ENCODE data around the gene NANP. TPM values are rescaled to one million over a fixed set of nuclear protein-coding genes. Genes with fewer than 3 reads are reported as not detected.

The NANP gene
- total and polyA plus RNA-seq, 2 donors (not counting 1 experiment from before 2014, with no cell fraction given): 8.8 to 9.4 TPM

GRCh38 chr20:25626779-25627178 lies 3.0 kb upstream of the NANP start:
- Histone ChIP-seq H3K4me2 (ENCODE audit: extremely low read depth, insufficient read depth, low read length) (no peak overlapping the region), H3K27ac (ENCODE audit: insufficient read depth, low read length) (no peak overlapping the region), H3K9ac (ENCODE audit: insufficient read depth, low read length) (no peak overlapping the region), H3K36me3 (ENCODE audit: control insufficient read depth, insufficient read depth, low read length) (no peaks in the 10 kb centered on the region), H3K9me3 (ENCODE audit: control insufficient read depth, insufficient read depth, low read depth, low read length) (no peaks in the 10 kb centered on the region), H3K79me2 (ENCODE audit: control insufficient read depth, insufficient read depth, low read length) (peaks cover 20% of the 10 kb centered on the region), H2AFZ (ENCODE audit: low read length) (no peak overlapping the region), H3K4me3 (replicated peaks in 1 of 4; ENCODE audit: control extremely low read depth in 1 of 4, insufficient read depth in 1 of 4, low read depth in 3 of 4, low read length in 4 of 4) (no peak overlapping the region), H3K4me1 (ENCODE audit: control insufficient read depth, extremely low read depth, insufficient read depth, low read length) (no peaks in the 10 kb centered on the region), H4K20me1 (ENCODE audit: control insufficient read depth, extremely low read depth, insufficient read depth, low read length) (no peaks in the 10 kb centered on the region), H3K27me3 (ENCODE audit: control insufficient read depth, insufficient read depth, low read length) (no peaks in the 10 kb centered on the region)
- DNase-seq (ENCODE audit: low read depth in 2 of 2): no peak
- TF ChIP-seq EZH2 (IDR thresholded peaks at IDR 0.05; ENCODE audit: low read length, missing control alignments) (no peak), CTCF (conservative IDR thresholded peaks at IDR 0.05 in 1 of 2, IDR thresholded peaks at IDR 0.05 in 1 of 2; ENCODE audit: low read depth in 1 of 2, low read length in 2 of 2) (no peak)

GRCh38 chr20:25624500-25624939 lies 706 bp upstream of the NANP start:
- no peaks in the 10 kb centered on the region for H3K27me3 ChIP-seq (ENCODE audit: control insufficient read depth, insufficient read depth, low read length)
- H3K36me3 ChIP-seq (ENCODE audit: control insufficient read depth, insufficient read depth, low read length): no peaks in the 10 kb centered on the region
- no peaks in the 10 kb centered on the region for H4K20me1 ChIP-seq (ENCODE audit: control insufficient read depth, extremely low read depth, insufficient read depth, low read length)
- peak overlapping the region; percentile 93 for H3K4me2 ChIP-seq (ENCODE audit: extremely low read depth, insufficient read depth, low read length)
- H3K27ac ChIP-seq (ENCODE audit: insufficient read depth, low read length): peak overlapping the region; percentile 87
- H3K4me3 ChIP-seq (replicated peaks in 1 of 4; ENCODE audit: control extremely low read depth in 1 of 4, insufficient read depth in 1 of 4, low read depth in 3 of 4, low read length in 4 of 4): peak overlapping the region; percentile 88 to 92 (median 90)
- H3K9ac ChIP-seq (ENCODE audit: insufficient read depth, low read length): peak overlapping the region; percentile 75
- no peaks in the 10 kb centered on the region for H3K9me3 ChIP-seq (ENCODE audit: control insufficient read depth, insufficient read depth, low read depth, low read length)
- TF ChIP-seq EZH2 (IDR thresholded peaks at IDR 0.05; ENCODE audit: low read length, missing control alignments) (no peak), CTCF (conservative IDR thresholded peaks at IDR 0.05 in 1 of 2, IDR thresholded peaks at IDR 0.05 in 1 of 2; ENCODE audit: low read depth in 1 of 2, low read length in 2 of 2) (no peak)
- DNase-seq (ENCODE audit: low read depth in 2 of 2): no peak
- peaks cover 33% of the 10 kb centered on the region for H3K79me2 ChIP-seq (ENCODE audit: control insufficient read depth, insufficient read depth, low read length)
- no peaks in the 10 kb centered on the region for H3K4me1 ChIP-seq (ENCODE audit: control insufficient read depth, extremely low read depth, insufficient read depth, low read length)
- peak overlapping the region; percentile 55 for H2AFZ ChIP-seq (ENCODE audit: low read length)

- H3K9me3 ChIP-seq (ENCODE audit: control insufficient read depth, insufficient read depth, low read depth, low read length): no peaks in the 10 kb centered on the region
- no peaks in the 10 kb centered on the region for H3K36me3 ChIP-seq (ENCODE audit: control insufficient read depth, insufficient read depth, low read length)
- H3K4me3 ChIP-seq (replicated peaks in 1 of 4; ENCODE audit: control extremely low read depth in 1 of 4, insufficient read depth in 1 of 4, low read depth in 3 of 4, low read length in 4 of 4): peak overlapping the region; percentile 88 to 92 (median 90)
- peak overlapping the region; percentile 96 for H3K4me2 ChIP-seq (ENCODE audit: extremely low read depth, insufficient read depth, low read length)
- peak in 1 of 2 donors; percentile 31 for DNase-seq (ENCODE audit: low read depth in 2 of 2)
- peak overlapping the region; percentile 75 for H3K9ac ChIP-seq (ENCODE audit: insufficient read depth, low read length)
- no peaks in the 10 kb centered on the region for H3K4me1 ChIP-seq (ENCODE audit: control insufficient read depth, extremely low read depth, insufficient read depth, low read length)
- TF ChIP-seq CTCF (conservative IDR thresholded peaks at IDR 0.05 in 1 of 2, IDR thresholded peaks at IDR 0.05 in 1 of 2; ENCODE audit: low read depth in 1 of 2, low read length in 2 of 2): no peak
- TF ChIP-seq EZH2 (IDR thresholded peaks at IDR 0.05; ENCODE audit: low read length, missing control alignments): no peak
- H2AFZ ChIP-seq (ENCODE audit: low read length): peak overlapping the region; percentile 88
- H3K79me2 ChIP-seq (ENCODE audit: control insufficient read depth, insufficient read depth, low read length): peaks cover 38% of the 10 kb centered on the region
- no peaks in the 10 kb centered on the region for H3K27me3 ChIP-seq (ENCODE audit: control insufficient read depth, insufficient read depth, low read length)
- H4K20me1 ChIP-seq (ENCODE audit: control insufficient read depth, extremely low read depth, insufficient read depth, low read length): no peaks in the 10 kb centered on the region
- peak overlapping the region; percentile 87 for H3K27ac ChIP-seq (ENCODE audit: insufficient read depth, low read length)
Measured at GRCh38 chr20:25623225-25623735, 534 bp downstream of the NANP start.
